Stimulated activated CD8-positive, alpha-beta memory T cell treated with anti-CD3 and anti-CD28 coated beads, Interleukin-7, amount 100 ng/mL, for 48 hours (primary cell): Measurements from ENCODE around the gene C1orf87.

ENCODE experiments used
- DNase-seq, 2 donors: peaks; one replicate each; pipeline ENCODE4 v3.0.0-alpha.2; 2020; ENCODE audit warnings: low read depth in 1 of 2; ENCODE audit errors: extremely low read depth in 1 of 2

Gene C1orf87

GRCh38 chr1:60065199-60065598, 8.4 kb downstream of the C1orf87 start:
- DNase-seq: no peak

GRCh38 chr1:60063561-60063960, 10.0 kb downstream of the C1orf87 start:
- DNase-seq: no peak

DNA sequence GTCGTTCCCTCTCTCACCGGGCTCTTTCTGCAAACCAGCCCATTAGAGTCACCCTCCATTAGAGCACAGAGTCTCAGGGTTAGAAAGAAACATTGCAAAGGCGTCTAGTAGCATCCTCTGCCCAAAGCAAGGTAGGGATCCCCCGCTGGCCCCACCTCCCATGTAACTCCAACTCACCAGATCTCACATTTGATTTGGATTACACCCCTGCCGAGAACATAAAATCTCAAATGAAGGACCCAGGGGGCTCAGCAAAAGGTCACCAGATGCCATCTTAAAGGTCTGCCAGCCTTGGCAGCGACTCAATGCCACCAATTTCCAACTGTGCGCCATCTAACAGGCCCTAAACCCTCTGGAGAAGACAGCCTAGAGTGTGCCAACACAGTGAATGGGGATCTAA, 14.1 kb downstream of the C1orf87 start:
- DNase-seq: no peak

GRCh38 chr1:60055336-60055735, 18.2 kb downstream of the C1orf87 start:
- DNase-seq: no peak

- no peak for DNase-seq
Observed at GRCh38 chr1:60054374-60054773, 19.2 kb downstream of the C1orf87 start.

- no peak for DNase-seq
Observed at GRCh38 chr1:60052601-60053000, 21.0 kb downstream of the C1orf87 start.

- no peak for DNase-seq
Observed at GRCh38 chr1:60051191-60051590, 22.4 kb downstream of the C1orf87 start.

DNA sequence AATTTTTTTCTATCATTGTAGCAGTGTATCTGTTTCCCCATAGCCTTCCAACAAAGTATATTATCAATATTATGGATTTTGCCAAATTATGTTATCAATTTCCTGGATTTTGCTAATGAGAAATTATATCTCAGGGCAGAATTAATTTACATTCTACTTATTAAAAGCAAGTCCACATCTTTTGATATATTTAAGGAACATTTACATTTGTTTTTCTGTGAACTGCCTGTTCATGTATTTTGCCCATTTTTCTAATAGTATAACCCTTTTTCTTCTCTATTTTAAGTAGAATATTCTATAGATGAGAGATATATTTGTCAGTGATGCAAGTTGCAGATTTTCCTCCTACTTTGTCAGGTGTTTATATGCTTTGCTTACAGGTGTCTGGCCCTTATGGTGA, 24.4 kb downstream of the C1orf87 start:
- no peak for DNase-seq

DNA sequence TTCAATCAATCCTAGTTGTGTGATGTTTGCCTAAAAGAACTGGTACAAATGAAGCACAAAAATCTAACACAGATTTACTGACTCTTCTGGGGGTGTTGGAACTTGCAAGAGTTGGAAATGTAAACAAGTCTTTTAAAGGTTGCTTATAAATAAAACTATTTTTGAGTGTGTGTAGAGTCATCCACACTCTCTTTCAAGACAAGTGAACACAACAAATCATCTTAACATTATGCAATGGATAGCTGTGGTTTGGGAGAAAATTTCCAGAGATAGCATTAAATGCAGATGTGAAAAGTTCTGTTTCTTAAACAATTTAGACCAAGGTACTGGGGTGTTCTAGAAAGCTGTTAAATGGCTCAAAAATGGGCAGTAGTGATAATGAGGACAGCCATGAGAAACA, 28.7 kb downstream of the C1orf87 start:
- no peak for DNase-seq

DNA sequence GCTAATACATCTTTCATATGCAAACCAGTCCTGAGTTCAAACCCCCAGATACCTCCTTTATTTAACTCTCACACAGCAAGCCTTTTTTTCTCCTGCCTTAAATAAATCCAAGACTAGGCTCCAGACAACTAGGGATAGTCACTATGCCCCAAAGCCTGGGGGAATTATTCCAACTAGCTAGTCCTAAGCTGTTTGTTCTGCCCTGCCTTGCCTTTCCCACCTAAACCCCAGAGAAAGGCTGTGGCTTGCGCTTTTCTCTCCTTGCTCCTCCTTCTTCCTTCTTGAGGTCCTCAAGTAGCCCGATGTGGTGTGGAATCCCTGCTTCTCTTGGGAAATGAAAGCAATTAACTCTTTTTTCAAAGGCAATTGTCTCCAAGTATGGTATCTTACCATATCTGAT, 31.8 kb downstream of the C1orf87 start:
- no peak for DNase-seq

DNA sequence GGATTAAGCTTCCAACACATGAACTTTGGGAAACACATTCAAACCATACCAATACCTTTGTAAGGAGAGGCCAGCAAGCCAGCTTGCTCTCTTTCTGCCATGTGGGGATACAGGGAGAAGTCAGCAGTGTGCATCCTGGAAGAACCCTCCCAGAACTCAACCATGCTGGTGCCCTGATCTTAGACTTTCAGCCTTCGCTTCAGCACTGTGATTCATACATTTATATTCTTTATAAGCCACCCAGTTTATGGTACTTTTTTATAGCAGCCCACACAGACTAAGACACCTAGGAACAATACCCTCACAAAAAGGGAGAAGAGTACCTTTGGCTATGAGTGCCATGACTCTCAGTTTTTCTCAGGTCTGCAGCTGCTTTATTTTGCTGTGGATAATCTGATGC, 35.9 kb downstream of the C1orf87 start:
- no peak for DNase-seq

DNA sequence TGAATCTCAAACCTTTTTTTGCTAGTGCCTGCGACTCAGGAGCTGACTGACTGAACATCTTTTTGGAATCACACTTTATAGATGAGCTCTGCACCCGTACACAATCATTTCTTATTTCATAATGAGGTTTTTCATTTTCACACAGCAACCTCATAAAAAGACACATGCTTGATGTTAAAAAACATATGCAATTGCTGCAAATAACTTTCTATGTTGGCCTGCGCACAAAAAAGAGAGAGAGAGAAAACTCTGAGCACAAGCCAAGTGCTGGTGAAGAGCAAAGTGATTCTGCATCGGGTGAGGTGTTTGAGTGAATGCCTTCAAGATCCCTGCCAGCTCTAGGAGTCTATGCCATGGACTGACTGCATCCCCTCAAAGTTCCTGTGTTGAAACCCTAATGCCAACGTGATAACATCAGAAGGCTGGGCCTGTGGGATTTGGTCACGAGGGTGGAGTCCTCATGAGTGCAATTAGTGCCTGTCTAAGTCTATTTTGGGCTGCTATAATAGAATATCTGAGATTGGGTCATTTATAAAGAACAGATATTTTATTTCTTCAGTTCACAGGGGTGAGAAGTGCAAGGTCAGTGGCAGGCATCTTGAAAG, 36.6 kb downstream of the C1orf87 start:
- no peak for DNase-seq

DNA sequence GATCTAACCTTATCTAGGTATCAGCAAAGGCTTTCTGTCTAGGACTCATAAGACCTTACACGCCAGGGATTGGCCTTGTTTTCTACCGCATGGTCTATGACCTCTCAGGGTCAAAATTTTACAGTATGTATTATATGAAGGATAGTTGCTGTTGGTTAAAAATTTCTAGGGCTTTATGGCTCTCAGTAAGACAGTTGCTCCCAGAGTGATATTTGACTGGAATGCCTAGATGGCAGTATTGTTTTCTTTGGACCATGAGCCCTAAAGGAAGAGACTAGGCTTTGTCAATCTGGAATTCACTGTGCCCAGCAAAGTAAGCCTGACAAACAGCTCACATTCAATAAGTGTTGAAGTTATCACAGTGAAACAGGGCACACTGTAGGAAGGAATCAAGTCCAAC, 37.6 kb downstream of the C1orf87 start:
- DNase-seq: no peak

- DNase-seq: no peak
Observed at GRCh38 chr1:60034999-60035398, 38.6 kb downstream of the C1orf87 start.

DNA sequence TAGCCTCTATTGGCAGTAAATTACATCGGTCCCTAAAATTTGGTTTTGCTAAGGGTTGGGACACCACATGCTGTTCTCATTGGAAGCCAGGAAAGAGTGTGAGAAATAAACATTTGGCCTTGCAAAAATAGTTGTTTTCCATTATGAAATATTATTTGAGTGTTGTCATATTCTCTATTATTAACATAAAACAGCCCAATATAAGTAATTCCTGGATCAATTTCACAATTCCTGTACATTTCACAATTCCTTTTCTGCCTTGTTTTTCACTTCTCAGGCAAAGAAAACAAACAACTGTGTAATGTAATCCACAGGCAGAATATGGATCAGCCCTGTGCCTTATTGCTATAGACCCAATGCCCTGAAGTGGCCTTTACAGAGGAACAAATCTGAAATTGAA, 40.5 kb downstream of the C1orf87 start:
- DNase-seq: no peak

- no peak for DNase-seq
Observed at GRCh38 chr1:60031146-60031545, 42.4 kb downstream of the C1orf87 start.

GRCh38 chr1:60025552-60025951, 48.0 kb downstream of the C1orf87 start:
- no peak for DNase-seq

DNA sequence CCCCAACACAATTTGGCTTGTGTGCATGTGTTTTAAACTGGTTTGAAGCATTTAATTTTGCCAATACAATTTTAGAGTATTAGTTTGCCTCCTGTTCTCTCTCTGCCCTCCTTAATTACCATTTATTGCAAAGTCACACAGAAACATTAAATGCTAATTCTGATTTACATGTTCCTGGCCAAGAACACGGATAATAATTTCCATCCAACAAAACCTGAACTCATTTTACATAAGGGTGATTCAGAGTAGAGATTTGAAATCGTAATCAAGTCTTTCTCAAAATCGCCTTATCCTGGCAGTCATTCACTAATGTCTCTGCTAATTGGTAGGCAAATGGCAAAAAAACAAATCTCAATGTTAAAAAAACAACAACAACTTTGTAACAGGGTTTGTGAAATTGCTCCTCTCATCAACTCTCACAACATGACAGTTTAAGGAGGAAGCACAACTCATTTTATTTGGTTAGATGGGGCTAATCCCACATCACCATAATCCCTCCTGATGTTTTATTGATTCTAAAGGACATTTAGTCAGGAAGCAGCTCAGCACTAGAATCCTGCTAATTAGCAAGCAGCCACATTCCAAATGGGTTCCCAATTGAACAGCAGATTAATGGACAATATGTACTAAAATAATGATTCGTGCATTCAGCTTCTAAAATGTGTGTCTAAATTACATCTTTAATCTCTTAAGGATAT, 55.9 kb downstream of the C1orf87 start:
- no peak for DNase-seq

DNA sequence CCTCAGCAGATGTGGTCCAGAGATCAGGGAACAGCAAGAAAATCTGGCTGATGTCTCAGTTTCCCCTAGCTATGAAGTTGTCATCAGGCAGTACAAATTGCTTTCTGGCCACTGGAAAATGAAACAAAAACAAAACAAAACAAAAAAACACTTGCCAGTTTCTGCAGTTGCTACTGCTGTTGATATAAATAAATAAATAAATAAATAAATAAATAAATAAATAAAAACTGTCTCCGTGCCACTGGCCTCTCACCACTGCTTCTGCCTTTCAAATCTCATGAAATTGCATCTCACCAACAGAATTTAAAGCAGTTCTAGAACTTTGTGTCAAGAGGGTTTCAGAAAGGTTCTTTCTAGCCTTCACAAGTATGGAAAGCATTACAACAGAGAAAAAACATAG, 62.9 kb downstream of the C1orf87 start:
- DNase-seq: no peak

GRCh38 chr1:60008500-60008899, 65.1 kb downstream of the C1orf87 start:
- no peak for DNase-seq

- DNase-seq: no peak
Observed at GRCh38 chr1:60000625-60001024, 72.9 kb downstream of the C1orf87 start.

- no peak for DNase-seq
Observed at GRCh38 chr1:59999746-60000145, 73.8 kb downstream of the C1orf87 start.

GRCh38 chr1:59999006-59999405, 74.6 kb downstream of the C1orf87 start:
- no peak for DNase-seq
